VCaP (cell line): ENCODE data around the gene CPEB3.

Experiments used
- H3K27ac ChIP-seq: fragments of 450-650 bp; 2 replicates; pipeline ENCODE4 v1.5.1; 2017
- CTCF ChIP-seq: fragments of 450-650 bp; conservative IDR thresholded peaks from 2 replicates; pipeline ENCODE4 v1.5.1; 2017; ENCODE audit warnings: mild to moderate bottlenecking, moderate library complexity

The CPEB3 gene

GRCh38 chr10:92131275-92131820 is 159.5 kb downstream of the CPEB3 start:
- TF ChIP-seq CTCF: no peak
- H3K27ac ChIP-seq: no peak overlapping the region

DNA sequence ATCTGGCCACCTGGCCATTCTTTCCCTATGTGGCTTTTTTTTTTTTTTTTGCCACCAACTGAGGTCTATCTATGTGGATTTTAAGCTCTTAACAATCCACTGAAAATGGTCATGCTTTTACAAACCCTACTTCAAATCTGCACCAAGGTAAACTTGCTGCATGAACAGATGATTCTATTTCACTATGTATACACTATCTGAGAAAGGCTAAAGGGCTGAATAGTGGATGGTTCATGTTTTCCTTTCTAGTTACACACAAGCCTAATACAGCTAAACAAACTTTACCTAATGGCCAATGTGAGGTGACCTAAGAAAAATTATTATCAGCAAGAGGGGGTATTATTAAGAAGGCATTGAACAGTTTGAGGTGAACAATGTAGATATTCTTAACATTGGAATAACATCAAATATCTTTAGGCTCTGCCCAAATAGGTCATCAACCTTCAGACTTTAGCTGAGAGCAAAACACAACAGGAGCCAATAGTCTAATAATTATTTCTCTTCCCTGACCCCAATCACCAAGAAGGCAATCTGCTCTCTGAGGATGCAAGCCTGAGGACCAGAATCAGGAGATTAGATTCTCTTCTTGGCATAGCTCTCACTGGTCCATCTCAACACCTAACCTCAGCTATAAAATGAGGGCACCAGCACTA is 160.1 kb downstream of the CPEB3 start:
- H3K27ac ChIP-seq: no peak overlapping the region
- no peak for TF ChIP-seq CTCF

GRCh38 chr10:92126100-92126650 is 164.7 kb downstream of the CPEB3 start:
- no peak overlapping the region for H3K27ac ChIP-seq
- TF ChIP-seq CTCF: no peak

DNA sequence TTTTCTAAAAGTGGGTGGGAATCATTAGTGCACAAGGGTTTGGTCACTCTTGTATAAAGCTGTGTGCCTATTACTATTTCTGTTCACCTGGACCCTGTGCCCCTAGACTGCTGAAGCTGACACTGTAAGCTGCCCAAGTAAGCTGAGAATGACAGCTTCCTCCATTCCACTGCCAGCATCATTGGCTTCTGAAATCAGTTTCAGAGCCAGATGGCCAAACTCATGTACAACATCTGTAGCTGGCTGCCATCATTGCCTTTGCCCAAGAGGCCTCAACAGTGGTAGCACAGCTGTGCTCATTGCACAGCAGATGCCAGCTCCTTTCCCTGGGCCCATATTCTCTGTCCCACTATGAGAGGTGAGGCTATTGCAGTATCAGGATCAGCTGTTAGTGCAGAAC is 165.7 kb downstream of the CPEB3 start:
- H3K27ac ChIP-seq: peak overlapping the region; percentile 83
- no peak for TF ChIP-seq CTCF

DNA sequence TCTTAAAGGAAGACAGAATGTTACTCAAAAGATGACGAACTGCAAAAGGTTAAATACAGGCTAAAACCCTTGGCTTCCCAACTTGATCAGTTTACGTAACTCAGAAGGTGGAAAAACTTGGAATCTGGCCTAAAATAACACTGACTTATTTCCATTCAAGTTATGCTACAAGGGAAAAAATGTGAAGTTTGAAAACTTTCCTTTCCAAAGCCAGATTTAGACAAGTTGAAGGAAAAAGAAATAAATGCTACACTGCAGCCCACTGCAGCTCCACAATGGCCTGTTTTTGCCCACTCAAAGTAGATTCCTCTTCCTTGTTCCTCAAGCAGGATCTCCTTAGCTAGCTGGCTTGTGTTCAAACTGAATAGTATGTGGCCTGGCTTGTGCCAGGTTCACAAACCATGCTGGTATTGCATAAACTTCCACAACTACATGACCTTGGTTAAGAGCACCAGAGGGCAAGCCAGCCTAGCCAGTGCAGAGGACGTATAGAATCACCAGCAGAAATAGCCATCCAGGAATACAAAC is 166.2 kb downstream of the CPEB3 start:
- H3K27ac ChIP-seq: peak overlapping the region; percentile 83
- TF ChIP-seq CTCF: no peak

DNA sequence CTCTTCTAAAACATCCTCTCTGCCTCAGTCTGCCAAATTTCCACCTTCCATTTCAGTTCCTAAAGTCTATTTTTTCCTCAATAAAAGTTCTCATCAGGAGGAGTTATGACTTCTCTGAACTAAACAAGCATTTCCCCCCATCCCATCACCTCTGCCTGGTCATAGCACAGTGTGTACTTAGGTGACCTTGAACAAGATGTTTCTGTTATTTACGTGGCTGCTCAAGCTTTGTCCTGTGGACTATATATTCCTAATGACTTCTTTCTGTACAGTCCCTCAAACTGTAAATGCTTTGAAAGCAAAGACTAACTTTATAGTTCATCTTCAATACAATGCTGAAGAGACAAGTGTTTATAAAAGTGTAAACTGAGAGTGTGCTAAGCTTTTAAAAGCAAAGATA is 166.9 kb downstream of the CPEB3 start:
- H3K27ac ChIP-seq: peak overlapping the region; percentile 83

More for the DNA sequence above, 166.9 kb downstream of the CPEB3 start:
- no peak for TF ChIP-seq CTCF
